Ascending aorta (tissue), 2 donors: Measurements from ENCODE around the gene SORCS2. TPM values are rescaled to one million over a fixed set of nuclear protein-coding genes. Genes with fewer than 3 reads are reported as not detected.

Experiments
- DNase-seq, 2 donors: peaks; one replicate each; pipeline ENCODE4 v3.0.0-alpha.2; 2019; ENCODE audit warnings: low spot score in 2 of 2
- H3K27ac ChIP-seq, 2 donors: fragments of 200-600 bp; sonication (generic); one replicate each; pipeline ENCODE4 v1.5.1; 2016 to 2017; ENCODE audit warnings: mild to moderate bottlenecking in 1 of 2
- H3K27me3 ChIP-seq: fragments of 200-600 bp; sonication (generic); one replicate; pipeline ENCODE4 v1.5.1; 2017
- H3K36me3 ChIP-seq, 2 donors: fragments of 200-600 bp; sonication (generic); one replicate each; pipeline ENCODE4 v1.5.1; 2016
- H3K4me1 ChIP-seq, 2 donors: fragments of 200-600 bp; sonication (generic); one replicate each; pipeline ENCODE4 v1.5.1; 2016 to 2017; ENCODE audit warnings: mild to moderate bottlenecking in 1 of 2
- H3K4me3 ChIP-seq, 2 donors: fragments of 200-600 bp; sonication (generic); one replicate each; pipeline ENCODE4 v1.5.1; 2016 to 2017; ENCODE audit warnings: mild to moderate bottlenecking in 1 of 2
- H3K9me3 ChIP-seq, 2 donors: fragments of 200-600 bp; sonication (generic); one replicate each; pipeline ENCODE4 v1.5.1; 2016
- CTCF ChIP-seq, 3 experiments: fragments of 200-600 bp in 2 of 3; fragments of 450-650 bp in 1 of 3; sonication (generic) in 2 of 3; IDR thresholded peaks; one replicate each; pipeline ENCODE4 v1.5.1; 2016 to 2019; ENCODE audit warnings: antibody characterized with exemption in 3 of 3, mild to moderate bottlenecking in 1 of 3, moderate library complexity in 1 of 3
- intact Hi-C: fragments of 100-400 bp; cut with DNase I; formaldehyde crosslinking; loops from one replicate; pipeline ENCODE4 v1.15.1; 2023
- total RNA-seq: library from RNA; depleted of rRNA; stranded (reverse); fragments of >200 nt; gene quantifications from one replicate; pipeline ENCODE4 v1.1.0, GENCODE V29; 2016

SORCS2 gene
- total RNA-seq, 1 donor from 2014 or later, result 0.32 TPM

GRCh38 chr4:7352486-7352885 lies 160.1 kb downstream of the SORCS2 start:
- Histone ChIP-seq H3K27me3 (no peaks in the 10 kb centered on the region), H3K4me3 (no peak overlapping the region), H3K36me3 (no peaks in the 10 kb centered on the region), H3K27ac (no peak overlapping the region), H3K4me1 (no peaks in the 10 kb centered on the region), H3K9me3 (no peaks in the 10 kb centered on the region)
- intact Hi-C loops, result no loop called here
- no peak for DNase-seq
- no peak for TF ChIP-seq CTCF (IDR thresholded peaks at IDR 0.05)

- no peaks in the 10 kb centered on the region for H3K4me1 ChIP-seq
- H3K27me3 ChIP-seq, result no peaks in the 10 kb centered on the region
- no peak for DNase-seq
- no peak for TF ChIP-seq CTCF (IDR thresholded peaks at IDR 0.05)
- no peak overlapping the region for H3K4me3 ChIP-seq
- H3K36me3 ChIP-seq, result no peaks in the 10 kb centered on the region
- intact Hi-C loops, result no loop called here
- no peaks in the 10 kb centered on the region for H3K9me3 ChIP-seq
- H3K27ac ChIP-seq, result no peak overlapping the region
Measured at GRCh38 chr4:7353046-7353790, 160.9 kb downstream of the SORCS2 start.

- DNase-seq, result no peak
- H3K27ac ChIP-seq, result no peak overlapping the region
- H3K4me1 ChIP-seq, result no peaks in the 10 kb centered on the region
- TF ChIP-seq CTCF (IDR thresholded peaks at IDR 0.05), result no peak
- no peaks in the 10 kb centered on the region for H3K36me3 ChIP-seq
- H3K27me3 ChIP-seq, result no peaks in the 10 kb centered on the region
- no peak overlapping the region for H3K4me3 ChIP-seq
- intact Hi-C loops, result no loop called here
- no peaks in the 10 kb centered on the region for H3K9me3 ChIP-seq
Measured at GRCh38 chr4:7353846-7354610, 161.7 kb downstream of the SORCS2 start.

- DNase-seq, result no peak
- Histone ChIP-seq H3K4me3 (no peak overlapping the region), H3K27me3 (no peaks in the 10 kb centered on the region), H3K36me3 (no peaks in the 10 kb centered on the region), H3K9me3 (no peaks in the 10 kb centered on the region), H3K27ac (no peak overlapping the region), H3K4me1 (no peaks in the 10 kb centered on the region)
- TF ChIP-seq CTCF (IDR thresholded peaks at IDR 0.05), result no peak
- intact Hi-C loops, result no loop called here
Measured at GRCh38 chr4:7354927-7355326, 162.6 kb downstream of the SORCS2 start.

- H3K4me3 ChIP-seq, result no peak overlapping the region
- H3K4me1 ChIP-seq, result no peaks in the 10 kb centered on the region
- no peaks in the 10 kb centered on the region for H3K27me3 ChIP-seq
- TF ChIP-seq CTCF (IDR thresholded peaks at IDR 0.05), result no peak
- no peaks in the 10 kb centered on the region for H3K9me3 ChIP-seq
- no peak for DNase-seq
- no peak overlapping the region for H3K27ac ChIP-seq
- intact Hi-C loops, result no loop called here
- no peaks in the 10 kb centered on the region for H3K36me3 ChIP-seq
Measured at GRCh38 chr4:7355795-7356194, 163.5 kb downstream of the SORCS2 start.
